NT2/D1 (cell line): ENCODE measurements around the gene SOCS4.
A peak's percentile ranks its signal among the peaks of the same experiment; 100 is the strongest.

Experiments
- DNase-seq: peaks from one replicate; pipeline ENCODE4 v3.0.0-alpha.2; 2011; ENCODE audit warnings: low read depth, low spot score
- H3K27me3 ChIP-seq: 2 replicates; pipeline ENCODE4 v1.6.0; 2011; ENCODE audit warnings: mild to moderate bottlenecking; ENCODE audit not compliant: insufficient read length, insufficient read depth
- H3K36me3 ChIP-seq: 2 replicates; pipeline ENCODE4 v1.6.1; 2011; ENCODE audit warnings: mild to moderate bottlenecking, low read length, mixed read lengths; ENCODE audit not compliant: insufficient read depth, insufficient read length
- H3K4me1 ChIP-seq: 2 replicates; pipeline ENCODE4 v1.5.1; 2011; ENCODE audit not compliant: insufficient read depth, insufficient read length
- H3K4me3 ChIP-seq: 2 replicates; pipeline ENCODE4 v1.5.1; 2011; ENCODE audit warnings: low read depth; ENCODE audit not compliant: insufficient read length
- H3K9ac ChIP-seq: 2 replicates; pipeline ENCODE4 v1.6.0; 2011; ENCODE audit warnings: low read depth; ENCODE audit not compliant: insufficient read length
- H3K9me3 ChIP-seq: 2 replicates; pipeline ENCODE4 v1.5.1; 2011; ENCODE audit warnings: mild to moderate bottlenecking, low read length; ENCODE audit not compliant: insufficient read depth
- SUZ12 ChIP-seq: IDR thresholded peaks from 2 replicates; pipeline ENCODE4 v1.6.1; 2011; ENCODE audit not compliant: insufficient read length, insufficient read depth; ENCODE audit errors: extremely low read depth
- YY1 ChIP-seq: IDR thresholded peaks from 2 replicates; pipeline ENCODE4 v1.6.1; 2011; ENCODE audit not compliant: insufficient read length, insufficient read depth
- ZNF274 ChIP-seq: IDR thresholded peaks from 2 replicates; pipeline ENCODE4 v1.6.1; 2011; ENCODE audit warnings: mild to moderate bottlenecking, low read depth, low read length

Gene SOCS4

GRCh38 chr14:55026793-55027561 lies at the start of gene SOCS4, which contains the start of gene WDHD1:
Gene SOCS4 (plus strand): TSS chr14:55027236. CDS start chr14:55043042, 15,806 bp downstream.
Gene WDHD1 (minus strand): TSS chr14:55027099. CDS start chr14:55026787, 312 bp downstream.
- TF ChIP-seq ZNF274 (no peak), SUZ12 (no peak), YY1 (no peak)
- Histone ChIP-seq H3K4me3 (peak within 1 kb of the TSS; percentile 91), H3K27me3 (no peaks in the 10 kb centered on the region), H3K9me3 (no peaks in the 10 kb centered on the region), H3K4me1 (no peaks in the 10 kb centered on the region), H3K9ac (peak within 1 kb of the TSS; percentile 95), H3K36me3 (peaks cover 28% of the 10 kb centered on the region)
- peak; percentile 82 for DNase-seq

GRCh38 chr14:54979039-54979438 lies 48.0 kb upstream of the SOCS4 start:
- TF ChIP-seq ZNF274 (no peak), YY1 (no peak), SUZ12 (no peak)
- no peak overlapping the region for H3K4me3 ChIP-seq
- H3K9me3 ChIP-seq: no peaks in the 10 kb centered on the region
- DNase-seq: no peak
- H3K4me1 ChIP-seq: no peaks in the 10 kb centered on the region
- H3K36me3 ChIP-seq: peaks cover 58% of the 10 kb centered on the region
- H3K27me3 ChIP-seq: no peaks in the 10 kb centered on the region
- no peak overlapping the region for H3K9ac ChIP-seq

GRCh38 chr14:54981698-54982097 lies 45.3 kb upstream of the SOCS4 start:
- Histone ChIP-seq H3K9ac (no peak overlapping the region), H3K36me3 (peaks cover 59% of the 10 kb centered on the region), H3K27me3 (no peaks in the 10 kb centered on the region), H3K4me3 (no peak overlapping the region), H3K4me1 (no peaks in the 10 kb centered on the region), H3K9me3 (0 out of 2 replicates have a peak, but pooled peaks cover 5% of the 10 kb centered on the region)
- no peak for DNase-seq
- no peak for TF ChIP-seq ZNF274
- TF ChIP-seq YY1: no peak
- TF ChIP-seq SUZ12: no peak

- 0 out of 2 replicates have a peak, but pooled peaks cover 5% of the 10 kb centered on the region for H3K9me3 ChIP-seq
- peaks cover 68% of the 10 kb centered on the region for H3K36me3 ChIP-seq
- no peaks in the 10 kb centered on the region for H3K27me3 ChIP-seq
- H3K4me1 ChIP-seq: no peaks in the 10 kb centered on the region
- H3K4me3 ChIP-seq: no peak overlapping the region
- DNase-seq: no peak
- no peak overlapping the region for H3K9ac ChIP-seq
- TF ChIP-seq ZNF274: no peak
- no peak for TF ChIP-seq SUZ12
- TF ChIP-seq YY1: no peak
Observed at GRCh38 chr14:54985156-54985555, 41.9 kb upstream of the SOCS4 start.

- H3K9me3 ChIP-seq: no peaks in the 10 kb centered on the region
- peaks cover 67% of the 10 kb centered on the region for H3K36me3 ChIP-seq
- DNase-seq: no peak
- H3K27me3 ChIP-seq: no peaks in the 10 kb centered on the region
- H3K9ac ChIP-seq: no peak overlapping the region
- no peak overlapping the region for H3K4me3 ChIP-seq
- no peaks in the 10 kb centered on the region for H3K4me1 ChIP-seq
- no peak for TF ChIP-seq SUZ12
- no peak for TF ChIP-seq ZNF274
- no peak for TF ChIP-seq YY1
Observed at GRCh38 chr14:55000381-55000780, 26.7 kb upstream of the SOCS4 start.

GRCh38 chr14:55005071-55005470 lies 22.0 kb upstream of the SOCS4 start:
- TF ChIP-seq ZNF274: no peak
- no peak for TF ChIP-seq YY1
- no peak for TF ChIP-seq SUZ12
- Histone ChIP-seq H3K27me3 (no peaks in the 10 kb centered on the region), H3K9ac (no peak overlapping the region), H3K4me1 (no peaks in the 10 kb centered on the region), H3K36me3 (peaks cover 72% of the 10 kb centered on the region), H3K4me3 (no peak overlapping the region), H3K9me3 (no peaks in the 10 kb centered on the region)
- no peak for DNase-seq

GRCh38 chr14:55015006-55015405 lies 12.0 kb upstream of the SOCS4 start:
- Histone ChIP-seq H3K4me3 (no peak overlapping the region), H3K9me3 (no peaks in the 10 kb centered on the region), H3K36me3 (peaks cover 71% of the 10 kb centered on the region), H3K9ac (no peak overlapping the region), H3K27me3 (no peaks in the 10 kb centered on the region), H3K4me1 (no peaks in the 10 kb centered on the region)
- no peak for TF ChIP-seq YY1
- TF ChIP-seq ZNF274: no peak
- TF ChIP-seq SUZ12: no peak
- no peak for DNase-seq
